HG03378 (cell line): ENCODE results near the gene DNAJC1.
A peak's percentile ranks its signal among the peaks of the same experiment; 100 is the strongest.
"Not testable (repeated sequence)": the region's sequence is repeated elsewhere in the genome, so short reads cannot be mapped to it uniquely, and the experiment has no call there.

Experiments used
- ATAC-seq: cut with Tn5 transposase; IDR thresholded peaks from one replicate; pipeline ENCODE4 v1.9.1; 2021; ENCODE audit warnings: mild to moderate bottlenecking, moderate library complexity; ENCODE audit not compliant: unreplicated experiment

Gene DNAJC1

GRCh38 chr10:21919117-21919516 lies 84.4 kb downstream of the DNAJC1 start:
- no peak for ATAC-seq

- no peak for ATAC-seq
These were observed 90.9 kb downstream of the DNAJC1 start for GRCh38 chr10:21912625-21913024.

- no peak for ATAC-seq
These were observed 92.7 kb downstream of the DNAJC1 start for GRCh38 chr10:21910798-21911197.

GRCh38 chr10:21907436-21907835 lies 96.1 kb downstream of the DNAJC1 start:
- no peak for ATAC-seq

- no peak for ATAC-seq
These were observed 98.6 kb downstream of the DNAJC1 start for GRCh38 chr10:21904930-21905329.

GRCh38 chr10:21899736-21900135 lies 103.8 kb downstream of the DNAJC1 start:
- ATAC-seq, result no peak

GRCh38 chr10:21895932-21896331 lies 107.6 kb downstream of the DNAJC1 start:
- ATAC-seq, result no peak

- ATAC-seq, result no peak
These were observed 108.7 kb downstream of the DNAJC1 start for GRCh38 chr10:21894648-21895342.

GRCh38 chr10:21891439-21891838 lies 112.1 kb downstream of the DNAJC1 start:
- no peak for ATAC-seq

GRCh38 chr10:21889477-21890275 lies 113.9 kb downstream of the DNAJC1 start:
- ATAC-seq, result no peak

GRCh38 chr10:21888959-21889358 lies 114.6 kb downstream of the DNAJC1 start:
- peak; percentile 97 for ATAC-seq

GRCh38 chr10:21885940-21886339 lies 117.6 kb downstream of the DNAJC1 start:
- no peak for ATAC-seq

GRCh38 chr10:21873198-21873597 lies 130.3 kb downstream of the DNAJC1 start:
- no peak for ATAC-seq

GRCh38 chr10:21872771-21873170 lies 130.8 kb downstream of the DNAJC1 start:
- not testable (repeated sequence) for ATAC-seq

GRCh38 chr10:21870849-21871248 lies 132.7 kb downstream of the DNAJC1 start:
- no peak for ATAC-seq

- not testable (repeated sequence) for ATAC-seq
These were observed 134.4 kb downstream of the DNAJC1 start for GRCh38 chr10:21869087-21869486.

- ATAC-seq, result no peak
These were observed 142.8 kb downstream of the DNAJC1 start for GRCh38 chr10:21860718-21861117.

- no peak for ATAC-seq
These were observed 145.1 kb downstream of the DNAJC1 start for GRCh38 chr10:21858455-21858854.

GRCh38 chr10:21849607-21850006 lies 153.9 kb downstream of the DNAJC1 start:
- ATAC-seq, result no peak

- no peak for ATAC-seq
These were observed 159.9 kb downstream of the DNAJC1 start for GRCh38 chr10:21843645-21844044.

GRCh38 chr10:21841273-21841672 lies 162.3 kb downstream of the DNAJC1 start:
- not testable (repeated sequence) for ATAC-seq

GRCh38 chr10:21837487-21837886 lies 166.0 kb downstream of the DNAJC1 start:
- ATAC-seq, result not testable (repeated sequence)
